ENCODE results near the gene LEP. TPM values are rescaled to one million over a fixed set of nuclear protein-coding genes. Genes with fewer than 3 reads are reported as not detected.

The LEP gene
- total RNA-seq, 4 donors from 2014 or later: not detected

DNA sequence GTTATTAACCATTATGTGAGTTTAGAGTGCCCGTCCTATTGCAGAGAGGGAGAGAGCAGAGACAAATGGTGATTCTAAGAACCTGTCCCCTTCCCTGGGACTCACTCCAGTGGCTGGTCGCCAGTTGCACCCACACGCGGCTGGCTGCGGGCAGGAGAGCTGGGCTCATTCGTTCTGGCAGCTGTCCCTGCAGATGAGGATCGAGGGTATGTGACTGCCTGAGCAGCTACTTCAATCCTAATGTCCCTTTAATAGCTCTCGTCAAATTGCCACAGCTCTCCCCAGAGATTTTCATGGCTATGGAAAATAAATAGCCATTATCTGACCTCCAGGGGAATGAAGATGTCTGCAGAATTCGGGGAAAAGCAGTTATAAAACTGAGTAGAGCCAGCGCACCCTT, 61.1 kb downstream of the LEP start:
- Histone ChIP-seq H3K9me3 (no peaks in the 10 kb centered on the region), H3K27ac (no peak overlapping the region), H3K36me3 (peaks cover 0 to 55% (median 6%) of the 10 kb centered on the region in 3 donors), H3K4me1 (peaks cover 0 to 6% (median 0%) of the 10 kb centered on the region in 3 donors), H3K27me3 (no peaks in the 10 kb centered on the region), H3K4me3 (no peak overlapping the region)
- 58 to 66% methylated on average over 8 to 10 of the region's 10 CpGs for WGBS, 2 donors
- DNase-seq: no peak
- intact Hi-C loops (cut with DNase I): no loop called here
- no peak for TF ChIP-seq POLR2A (IDR thresholded peaks at IDR 0.05)

GRCh38 chr7:128303133-128303532, 62.1 kb downstream of the LEP start:
- Histone ChIP-seq H3K27ac (no peak overlapping the region), H3K27me3 (no peaks in the 10 kb centered on the region), H3K36me3 (peaks cover 0 to 65% (median 6%) of the 10 kb centered on the region in 3 donors), H3K4me1 (peaks cover 0 to 6% (median 0%) of the 10 kb centered on the region in 3 donors), H3K9me3 (no peaks in the 10 kb centered on the region), H3K4me3 (no peak overlapping the region)
- WGBS, 2 donors: 78 to 92% methylated on average over 1 to 2 of the region's 2 CpGs
- intact Hi-C loops (cut with DNase I): no loop called here
- TF ChIP-seq POLR2A (IDR thresholded peaks at IDR 0.05) (no peak), CTCF (IDR thresholded peaks at IDR 0.05) (no peak)
- no peak for DNase-seq

- WGBS, 2 donors: 74 to 84% methylated on average over 5 of the region's 5 CpGs
- intact Hi-C loops (cut with DNase I): no loop called here
- peaks cover 0 to 70% (median 10%) of the 10 kb centered on the region in 3 donors for H3K36me3 ChIP-seq
- H3K27ac ChIP-seq: no peak overlapping the region
- H3K27me3 ChIP-seq: no peaks in the 10 kb centered on the region
- peaks cover 0 to 6% (median 0%) of the 10 kb centered on the region in 3 donors for H3K4me1 ChIP-seq
- H3K4me3 ChIP-seq: no peak overlapping the region
- DNase-seq: no peak
- no peaks in the 10 kb centered on the region for H3K9me3 ChIP-seq
- TF ChIP-seq CTCF (IDR thresholded peaks at IDR 0.05) (no peak), POLR2A (IDR thresholded peaks at IDR 0.05) (no peak)
Observed at GRCh38 chr7:128303643-128304042, 62.6 kb downstream of the LEP start.

GRCh38 chr7:128304212-128304611, 63.1 kb downstream of the LEP start:
- WGBS, 2 donors: 100% methylated on average over 1 of the region's 1 CpG; no CpG with 5 or more reads in 1 of the 2 donors
- TF ChIP-seq POLR2A (IDR thresholded peaks at IDR 0.05) (no peak), CTCF (IDR thresholded peaks at IDR 0.05) (no peak)
- Histone ChIP-seq H3K4me1 (peaks cover 0 to 2% (median 0%) of the 10 kb centered on the region in 3 donors), H3K27me3 (no peaks in the 10 kb centered on the region), H3K27ac (no peak overlapping the region), H3K9me3 (no peaks in the 10 kb centered on the region), H3K36me3 (peaks cover 0 to 76% (median 15%) of the 10 kb centered on the region in 3 donors), H3K4me3 (no peak overlapping the region)
- no peak for DNase-seq
- intact Hi-C loops (cut with DNase I): no loop called here

DNA sequence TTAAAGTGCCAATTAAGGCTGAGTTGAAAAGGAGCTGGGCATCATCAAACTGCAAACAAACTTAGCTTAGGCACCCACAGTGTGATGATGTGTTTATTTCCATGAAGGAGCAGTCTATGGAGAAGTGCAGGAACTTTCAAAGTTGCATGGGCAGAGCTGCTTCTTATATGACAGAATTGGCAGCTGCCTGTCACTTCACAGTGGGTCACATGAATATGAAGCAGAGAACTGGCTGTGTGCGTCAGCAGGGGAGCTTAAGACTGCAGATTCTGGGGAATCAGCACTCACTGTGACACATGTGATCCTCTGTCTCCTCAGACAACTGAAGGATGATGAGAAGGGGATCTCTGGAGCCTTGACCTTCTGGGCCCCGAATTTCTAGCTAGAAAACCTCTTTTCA, 66.0 kb downstream of the LEP start:
- TF ChIP-seq CTCF (IDR thresholded peaks at IDR 0.05): no peak
- no peak for TF ChIP-seq POLR2A (IDR thresholded peaks at IDR 0.05)
- Histone ChIP-seq H3K27ac (no peak overlapping the region), H3K4me3 (no peak overlapping the region), H3K36me3 (peaks cover 11 to 98% (median 31%) of the 10 kb centered on the region in 3 donors), H3K27me3 (no peaks in the 10 kb centered on the region), H3K9me3 (no peaks in the 10 kb centered on the region), H3K4me1 (no peaks in the 10 kb centered on the region)
- 94 to 100% methylated on average over 2 of the region's 2 CpGs for WGBS, 2 donors
- intact Hi-C loops (cut with DNase I): no loop called here
- no peak for DNase-seq

Small RNAs within 50 kb of the gene (small RNA-seq; reads per million reads assigned to genes)
- 0 reads per million in 4 donors for gene MIR129-1

Other genes with a start within 250 kb of the LEP start
- 10 to 100 TPM in 1 of 4 donors, 1 to 10 TPM in 3; 2.9 to 11.1 (median 6.5) TPM for gene LRRC4, start 209.8 kb upstream of the LEP start, total RNA-seq
- gene RBM28, start 102.6 kb downstream of the LEP start, total RNA-seq: 10 to 100 TPM; 12.9 to 28.8 (median 18.7) TPM
- gene PRRT4, start 120.4 kb downstream of the LEP start, total RNA-seq: 1 to 10 TPM in 3 of 4 donors, under 1 TPM in 1; 0.38 to 1.9 (median 1.5) TPM
- 10 to 100 TPM; 30.2 to 53.7 (median 41.6) TPM for gene IMPDH1, start 168.7 kb downstream of the LEP start, total RNA-seq
- 10 to 100 TPM; 17.6 to 53.0 (median 21.9) TPM for gene HILPDA, start 214.6 kb downstream of the LEP start, total RNA-seq
- gene METTL2B, start 235.5 kb downstream of the LEP start, total RNA-seq: 10 to 100 TPM; 20.2 to 26.6 (median 24.5) TPM

Measured in esophagus squamous epithelium (tissue), 5 donors.